ENCODE measurements around the gene CCNI.

DNA sequence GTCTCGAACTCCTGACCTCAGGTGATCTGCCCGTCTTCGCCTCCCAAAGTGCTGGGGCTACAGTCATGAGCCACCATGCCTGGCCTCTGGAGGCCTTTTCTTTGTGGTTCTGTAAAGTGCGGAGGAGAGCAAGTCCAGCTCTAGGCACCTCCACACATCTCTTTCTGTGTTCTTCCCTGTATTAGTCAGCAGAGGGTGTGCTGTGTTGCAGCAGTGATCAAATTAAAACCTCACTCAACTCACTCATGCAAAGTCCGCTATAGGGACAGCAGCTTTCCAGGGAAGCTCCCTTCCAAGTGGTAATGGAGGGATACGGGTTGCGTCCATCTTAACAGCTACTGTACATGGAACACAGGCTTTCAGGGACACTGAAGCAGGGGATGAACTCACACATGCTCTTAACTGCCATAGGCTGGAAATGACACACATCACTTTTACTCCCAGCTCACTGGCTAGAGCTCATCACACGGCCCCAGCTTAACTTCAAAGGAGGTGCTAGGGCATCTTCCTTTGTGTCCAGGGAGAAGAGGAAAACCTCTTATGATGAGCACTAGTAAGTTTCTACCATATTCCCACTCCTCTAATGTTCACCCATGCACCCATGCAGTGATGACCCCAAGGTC, 45.2 kb upstream of the CCNI start:
- TF ChIP-seq, protein P1, sequence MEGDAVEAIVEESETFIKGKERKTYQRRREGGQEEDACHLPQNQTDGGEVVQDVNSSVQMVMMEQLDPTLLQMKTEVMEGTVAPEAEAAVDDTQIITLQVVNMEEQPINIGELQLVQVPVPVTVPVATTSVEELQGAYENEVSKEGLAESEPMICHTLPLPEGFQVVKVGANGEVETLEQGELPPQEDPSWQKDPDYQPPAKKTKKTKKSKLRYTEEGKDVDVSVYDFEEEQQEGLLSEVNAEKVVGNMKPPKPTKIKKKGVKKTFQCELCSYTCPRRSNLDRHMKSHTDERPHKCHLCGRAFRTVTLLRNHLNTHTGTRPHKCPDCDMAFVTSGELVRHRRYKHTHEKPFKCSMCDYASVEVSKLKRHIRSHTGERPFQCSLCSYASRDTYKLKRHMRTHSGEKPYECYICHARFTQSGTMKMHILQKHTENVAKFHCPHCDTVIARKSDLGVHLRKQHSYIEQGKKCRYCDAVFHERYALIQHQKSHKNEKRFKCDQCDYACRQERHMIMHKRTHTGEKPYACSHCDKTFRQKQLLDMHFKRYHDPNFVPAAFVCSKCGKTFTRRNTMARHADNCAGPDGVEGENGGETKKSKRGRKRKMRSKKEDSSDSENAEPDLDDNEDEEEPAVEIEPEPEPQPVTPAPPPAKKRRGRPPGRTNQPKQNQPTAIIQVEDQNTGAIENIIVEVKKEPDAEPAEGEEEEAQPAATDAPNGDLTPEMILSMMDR (IDR thresholded peaks at IDR 0.05; ENCODE audit: low read depth, low read length), result no peak
- TF ChIP-seq POLR2A (IDR thresholded peaks at IDR 0.05; ENCODE audit: extremely low read depth, insufficient read length) (no peak), MYC (IDR thresholded peaks at IDR 0.05; ENCODE audit: low read depth, low read length) (no peak)
- TF ChIP-seq, protein P2, sequence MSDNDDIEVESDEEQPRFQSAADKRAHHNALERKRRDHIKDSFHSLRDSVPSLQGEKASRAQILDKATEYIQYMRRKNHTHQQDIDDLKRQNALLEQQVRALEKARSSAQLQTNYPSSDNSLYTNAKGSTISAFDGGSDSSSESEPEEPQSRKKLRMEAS (IDR thresholded peaks at IDR 0.05; ENCODE audit: low read depth, low read length), result no peak

Data from NB4 (cell line).